Measurements from ENCODE around the gene TTLL6.
"Not testable (repeated sequence)": the region's sequence is repeated elsewhere in the genome, so short reads cannot be mapped to it uniquely, and the experiment has no call there.

Gene TTLL6

GRCh38 chr17:48816774-48817590, at the start of gene TTLL6:
TSS of gene TTLL6 (minus strand) at chr17:48817229. CDS start at chr17:48817072, 157 bp downstream.
- DNase-seq (ENCODE audit: low read depth): peak; percentile 47

- DNase-seq (ENCODE audit: low read depth): no peak
Measured at GRCh38 chr17:48860456-48860855, 43.4 kb upstream of the TTLL6 start.

- DNase-seq (ENCODE audit: low read depth): no peak
Measured at GRCh38 chr17:48860034-48860433, 43.0 kb upstream of the TTLL6 start.

- no peak for DNase-seq (ENCODE audit: low read depth)
Measured at GRCh38 chr17:48856122-48856821, 39.2 kb upstream of the TTLL6 start.

- no peak for DNase-seq (ENCODE audit: low read depth)
Measured at GRCh38 chr17:48854774-48855476, 37.9 kb upstream of the TTLL6 start.

- no peak for DNase-seq (ENCODE audit: low read depth)
Measured at GRCh38 chr17:48850792-48851323, 33.8 kb upstream of the TTLL6 start.

- no peak for DNase-seq (ENCODE audit: low read depth)
Measured at GRCh38 chr17:48843187-48843900, 26.3 kb upstream of the TTLL6 start.

- DNase-seq (ENCODE audit: low read depth): no peak
Measured at GRCh38 chr17:48842746-48843145, 25.7 kb upstream of the TTLL6 start.

GRCh38 chr17:48841395-48841831, 24.4 kb upstream of the TTLL6 start:
- no peak for DNase-seq (ENCODE audit: low read depth)

GRCh38 chr17:48840441-48840840, 23.4 kb upstream of the TTLL6 start:
- DNase-seq (ENCODE audit: low read depth): no peak

GRCh38 chr17:48837458-48837857, 20.4 kb upstream of the TTLL6 start:
- not testable (repeated sequence) for DNase-seq (ENCODE audit: low read depth)

- DNase-seq (ENCODE audit: low read depth): no peak
Measured at GRCh38 chr17:48835971-48836370, 18.9 kb upstream of the TTLL6 start.

GRCh38 chr17:48834973-48835372, 17.9 kb upstream of the TTLL6 start:
- DNase-seq (ENCODE audit: low read depth): no peak

- no peak for DNase-seq (ENCODE audit: low read depth)
Measured at GRCh38 chr17:48831549-48831883, 14.5 kb upstream of the TTLL6 start.

- DNase-seq (ENCODE audit: low read depth): peak; percentile 79
Measured at GRCh38 chr17:48830840-48831548, 14.0 kb upstream of the TTLL6 start, which contains the start of gene CALCOCO2. TSS of gene CALCOCO2 (plus strand) at chr17:48831035. CDS start at chr17:48841708, 10,673 bp downstream.

- DNase-seq (ENCODE audit: low read depth): no peak
Measured at GRCh38 chr17:48825446-48826381, 8.7 kb upstream of the TTLL6 start.

GRCh38 chr17:48820936-48821335, 3.9 kb upstream of the TTLL6 start:
- not testable (repeated sequence) for DNase-seq (ENCODE audit: low read depth)

GRCh38 chr17:48819466-48819865, 2.4 kb upstream of the TTLL6 start:
- no peak for DNase-seq (ENCODE audit: low read depth)

- DNase-seq (ENCODE audit: low read depth): no peak
Measured at GRCh38 chr17:48818361-48818841, 1.4 kb upstream of the TTLL6 start.

- no peak for DNase-seq (ENCODE audit: low read depth)
Measured at GRCh38 chr17:48816438-48816773, 623 bp downstream of the TTLL6 start.
